Gastrocnemius medialis (tissue), 4 donors: ENCODE data around the gene MACROD1.

Experiments
- POLR2A ChIP-seq, 2 donors: fragments of 450-650 bp; IDR thresholded peaks; one replicate each; pipeline ENCODE4 v1.6.1; 2017; ENCODE audit warnings: antibody characterized with exemption in 2 of 2, mild to moderate bottlenecking in 2 of 2, moderate library complexity in 2 of 2
- TF ChIP-seq, protein P1 (sequence below), 5 experiments: fragments of 450-650 bp in 3 of 5; fragments of 200-600 bp in 2 of 5; sonication (generic) in 2 of 5; IDR thresholded peaks in 4 of 5; conservative IDR thresholded peaks in 1 of 5; 1 replicate in 4 of 5; 2 replicates in 1 of 5; pipeline ENCODE4 v1.5.1; 2016 to 2019; ENCODE audit warnings: antibody characterized with exemption in 5 of 5, mild to moderate bottlenecking in 3 of 5, moderate library complexity in 3 of 5

- TF ChIP-seq, protein P1, sequence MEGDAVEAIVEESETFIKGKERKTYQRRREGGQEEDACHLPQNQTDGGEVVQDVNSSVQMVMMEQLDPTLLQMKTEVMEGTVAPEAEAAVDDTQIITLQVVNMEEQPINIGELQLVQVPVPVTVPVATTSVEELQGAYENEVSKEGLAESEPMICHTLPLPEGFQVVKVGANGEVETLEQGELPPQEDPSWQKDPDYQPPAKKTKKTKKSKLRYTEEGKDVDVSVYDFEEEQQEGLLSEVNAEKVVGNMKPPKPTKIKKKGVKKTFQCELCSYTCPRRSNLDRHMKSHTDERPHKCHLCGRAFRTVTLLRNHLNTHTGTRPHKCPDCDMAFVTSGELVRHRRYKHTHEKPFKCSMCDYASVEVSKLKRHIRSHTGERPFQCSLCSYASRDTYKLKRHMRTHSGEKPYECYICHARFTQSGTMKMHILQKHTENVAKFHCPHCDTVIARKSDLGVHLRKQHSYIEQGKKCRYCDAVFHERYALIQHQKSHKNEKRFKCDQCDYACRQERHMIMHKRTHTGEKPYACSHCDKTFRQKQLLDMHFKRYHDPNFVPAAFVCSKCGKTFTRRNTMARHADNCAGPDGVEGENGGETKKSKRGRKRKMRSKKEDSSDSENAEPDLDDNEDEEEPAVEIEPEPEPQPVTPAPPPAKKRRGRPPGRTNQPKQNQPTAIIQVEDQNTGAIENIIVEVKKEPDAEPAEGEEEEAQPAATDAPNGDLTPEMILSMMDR (IDR thresholded peaks at IDR 0.05 in 4 of 5, conservative IDR thresholded peaks at IDR 0.05 in 1 of 5): no peak
- TF ChIP-seq POLR2A (IDR thresholded peaks at IDR 0.05): no peak
These were observed 26.5 kb upstream of the MACROD1 start for GRCh38 chr11:64192434-64192833.
